ENCODE results near the gene MAST2. TPM values are rescaled to one million over a fixed set of nuclear protein-coding genes. Genes with fewer than 3 reads are reported as not detected.
A peak's percentile ranks its signal among the peaks of the same experiment; 100 is the strongest.

Gene MAST2
- total and polyA plus RNA-seq, 9 of the 15 experiments (the other 6 are each of a cell fraction or from before 2014, with no cell fraction given), result 0.73 to 32.0 (median 17.8) TPM

GRCh38 chr1:45913183-45913683, 109.8 kb downstream of the MAST2 start:
- WGBS (ENCODE audit: insufficient coverage, low coverage, missing lambda C conversion rate), result 40% methylated on average over 6 of the region's 6 CpGs
- ChIA-PET CTCF (ENCODE audit: low intra/inter-chr PET ratio) (no interaction called here), POLR2A (interaction anchor here (0.7 to 1.6 kb wide), 5 partner anchors 9 to 328 kb away, joined by 3 to 6 read pairs (median 4); no protein-coding TSS in a partner anchor)
- H3K4me3 ChIP-seq, result no peak overlapping the region
- H3K27ac ChIP-seq (ENCODE audit: extremely low read depth, low read depth, low read length), result no peak overlapping the region
- H4K20me1 ChIP-seq (replicated peaks; ENCODE audit: control insufficient read depth, insufficient read depth, low read length), result no peaks in the 10 kb centered on the region
- DNase-seq (ENCODE audit: extremely low read depth in 1 of 4, low spot score in 3 of 4), result peak in 2 of 4 experiments; percentile 21 to 46
- H3K27me3 ChIP-seq (ENCODE audit: control insufficient read depth in 2 of 2, insufficient read depth in 2 of 2, low read length in 2 of 2), result no peaks in the 10 kb centered on the region
- FAIRE-seq, result no peak
- no peak overlapping the region for H2AFZ ChIP-seq (ENCODE audit: low read depth, low read length)
- no peak overlapping the region for H3K9ac ChIP-seq (ENCODE audit: insufficient read depth in 1 of 2, low read depth in 2 of 2, low read length in 2 of 2)
- intact Hi-C loops (cut with micrococcal nuclease), result no loop called here
- 0 out of 3 replicates have a peak, but pooled peaks cover 2% of the 10 kb centered on the region for H3K79me2 ChIP-seq (ENCODE audit: control insufficient read depth, insufficient read depth, low read length)
- no peaks in the 10 kb centered on the region for H3K9me1 ChIP-seq (ENCODE audit: control insufficient read depth, insufficient read depth, low read length)
- no peaks in the 10 kb centered on the region; a peak in 1 of 5 replicates for H3K4me1 ChIP-seq (replicated peaks in 1 of 2; ENCODE audit: control insufficient read depth in 2 of 2, insufficient read depth in 2 of 2, low read length in 2 of 2)
- no peaks in the 10 kb centered on the region; the same call in 2 of the 3 replicates for H3K36me3 ChIP-seq (ENCODE audit: control insufficient read depth, insufficient read depth, low read length)
- H3K4me2 ChIP-seq (ENCODE audit: insufficient read depth, low read length), result no peak overlapping the region
- in situ Hi-C loops (cut with MboI), result no loop called here
- H3K9me3 ChIP-seq (replicated peaks; ENCODE audit: control insufficient read depth, insufficient read depth, low read depth, low read length), result no peaks in the 10 kb centered on the region
- no TSS peak for BruUV-seq (replicated peaks)
- peak; percentile 81 for ATAC-seq
- peak; percentile 85 for TF ChIP-seq CREM (IDR thresholded peaks at IDR 0.05; ENCODE audit: low read depth)
- 0 out of 2 replicates have a peak, but pooled peaks have one; percentile 11 for TF ChIP-seq CXXC5 (CRISPR knock-in tag; IDR thresholded peaks at IDR 0.05)
- TF ChIP-seq RAD51 (IDR thresholded peaks at IDR 0.05; ENCODE audit: borderline replicate concordance, low read depth), result no peak
- peak in 1 of 2 experiments; percentile 53; a peak in 1 of 4 replicates for TF ChIP-seq SIN3A (IDR thresholded peaks at IDR 0.05; ENCODE audit: borderline replicate concordance in 2 of 2, control insufficient read depth in 1 of 2, low read depth in 2 of 2, low read length in 2 of 2)
- TF ChIP-seq SREBF2 (CRISPR knock-in tag; IDR thresholded peaks at IDR 0.05), result no peak
- TF ChIP-seq BDP1 (IDR thresholded peaks at IDR 0.05; ENCODE audit: insufficient read depth, insufficient read length), result no peak
- TF ChIP-seq SMARCE1 (IDR thresholded peaks at IDR 0.05), result peak; percentile 16; the same call in 1 of the 2 replicates
- peak; percentile 54 for TF ChIP-seq ATF7 (IDR thresholded peaks at IDR 0.05)
- TF ChIP-seq BRCA1 (IDR thresholded peaks at IDR 0.05), result no peak
- TF ChIP-seq BRCA1 (CRISPR knock-in tag; IDR thresholded peaks at IDR 0.05), result no peak
- no peak for TF ChIP-seq ZNF561 (CRISPR knock-in tag; conservative IDR thresholded peaks at IDR 0.05)
- 0 out of 2 replicates have a peak, but pooled peaks have one; percentile 15 for TF ChIP-seq ZEB2 (IDR thresholded peaks at IDR 0.05)
- TF ChIP-seq PHF21A (IDR thresholded peaks at IDR 0.05; ENCODE audit: borderline replicate concordance, low read depth), result peak; percentile 87; the same call in 1 of the 2 replicates
- no peak for TF ChIP-seq SNAPC5 (CRISPR knock-in tag; IDR thresholded peaks at IDR 0.05)
- peak; percentile 75 for TF ChIP-seq ATF3 (IDR thresholded peaks at IDR 0.05)
- TF ChIP-seq ATF3 (CRISPR knock-in tag; conservative IDR thresholded peaks at IDR 0.05), result no peak
- TF ChIP-seq SOX6 (IDR thresholded peaks at IDR 0.05), result 0 out of 2 replicates have a peak, but pooled peaks have one; percentile 19
- TF ChIP-seq CBFA2T3 (IDR thresholded peaks at IDR 0.05), result peak; percentile 71
- TF ChIP-seq ZNF282 (CRISPR knock-in tag; IDR thresholded peaks at IDR 0.05), result no peak
- no peak for TF ChIP-seq ZNF165 (CRISPR knock-in tag; IDR thresholded peaks at IDR 0.05; ENCODE audit: borderline replicate concordance)
- TF ChIP-seq RBM39 (optimal IDR thresholded peaks at IDR 0.05; ENCODE audit: low read depth, low read length), result no peak
- no peak for TF ChIP-seq EWSR1 (IDR thresholded peaks at IDR 0.05; ENCODE audit: borderline replicate concordance, low read depth, partially characterized antibody)
- TF ChIP-seq HDAC2 (IDR thresholded peaks at IDR 0.05), result peak; percentile 66; the same call in 1 of the 2 replicates
- TF ChIP-seq ATF1 (CRISPR knock-in tag; IDR thresholded peaks at IDR 0.05), result no peak
- peak; percentile 44 for TF ChIP-seq ATF1 (tag; IDR thresholded peaks at IDR 0.05)
